GM23338 (cell line): ENCODE results near the gene DYNLT2B. TPM values are rescaled to one million over a fixed set of nuclear protein-coding genes. Genes with fewer than 3 reads are reported as not detected.

Experiments used
- ATAC-seq: fragments of 200-7000 bp; cut with Tn5 transposase; 3 replicates; pipeline ENCODE4 v1.9.1; 2020
- DNase-seq: peaks from one replicate; pipeline ENCODE4 v3.0.0-alpha.2; 2015; ENCODE audit warnings: low spot score
- H2AFZ ChIP-seq: fragments of 200-600 bp; sonication (generic); 2 replicates; pipeline ENCODE4 v1.8.0; 2016; ENCODE audit warnings: antibody characterized with exemption, mild to moderate bottlenecking, moderate library complexity
- H3F3A ChIP-seq: fragments of 200-600 bp; sonication (generic); replicated peaks from 2 replicates; pipeline ENCODE4 v1.8.0; 2017; ENCODE audit warnings: antibody characterized with exemption, mixed run types, low read depth
- H3K27ac ChIP-seq: fragments of 200-600 bp; sonication (generic); 2 replicates; pipeline ENCODE4 v1.6.1; 2016; ENCODE audit warnings: low read depth
- H3K27me3 ChIP-seq: fragments of 200-600 bp; sonication (generic); 2 replicates; pipeline ENCODE4 v1.8.0; 2016; ENCODE audit warnings: mild to moderate bottlenecking, mixed run types, moderate library complexity; ENCODE audit not compliant: insufficient read depth
- H3K36me3 ChIP-seq: fragments of 200-600 bp; sonication (generic); 2 replicates; pipeline ENCODE4 v1.8.0; 2016; ENCODE audit warnings: mild to moderate bottlenecking; ENCODE audit not compliant: insufficient read depth
- H3K4me1 ChIP-seq: fragments of 200-600 bp; sonication (generic); 2 replicates; pipeline ENCODE4 v1.8.0; 2016; ENCODE audit warnings: mild to moderate bottlenecking, moderate library complexity; ENCODE audit not compliant: insufficient read depth
- H3K4me2 ChIP-seq: fragments of 200-600 bp; sonication (generic); 2 replicates; pipeline ENCODE4 v1.7.1; 2017; ENCODE audit warnings: mixed run types
- H3K4me3 ChIP-seq: fragments of 200-600 bp; sonication (generic); 2 replicates; pipeline ENCODE4 v1.6.1; 2016; ENCODE audit warnings: mixed run types
- H3K79me2 ChIP-seq: fragments of 200-600 bp; sonication (generic); replicated peaks from 2 replicates; pipeline ENCODE4 v1.8.0; 2017; ENCODE audit warnings: mild to moderate bottlenecking; ENCODE audit not compliant: insufficient read depth
- H3K9me2 ChIP-seq: fragments of 200-600 bp; sonication (generic); 2 replicates; pipeline ENCODE4 v1.8.0; 2017; ENCODE audit not compliant: insufficient read depth
- H4K20me1 ChIP-seq: fragments of 200-600 bp; sonication (generic); replicated peaks from 2 replicates; pipeline ENCODE4 v1.8.0; 2017; ENCODE audit warnings: mild to moderate bottlenecking; ENCODE audit not compliant: insufficient read depth
- H3K27ac Mint-ChIP-seq: 2 replicates; pipeline ENCODE4 v1.8.0; 2020; ENCODE audit warnings: inconsistent platforms, mild to moderate bottlenecking, moderate library complexity, mixed read lengths
- H3K27me3 Mint-ChIP-seq: 3 replicates; pipeline ENCODE4 v1.8.0; 2022; ENCODE audit warnings: low read depth, mild to moderate bottlenecking, moderate library complexity, mixed read lengths, inconsistent platforms; ENCODE audit not compliant: insufficient read depth, poor library complexity
- H3K36me3 Mint-ChIP-seq: 3 replicates; pipeline ENCODE4 v1.8.0; 2021; ENCODE audit warnings: low read depth, mild to moderate bottlenecking, inconsistent platforms, moderate library complexity, mixed read lengths
- H3K4me1 Mint-ChIP-seq: 3 replicates; pipeline ENCODE4 v1.8.0; 2020; ENCODE audit warnings: mild to moderate bottlenecking, inconsistent platforms, mixed read lengths
- H3K4me3 Mint-ChIP-seq: 3 replicates; pipeline ENCODE4 v1.8.0; 2021; ENCODE audit warnings: moderate library complexity, mild to moderate bottlenecking, inconsistent platforms, mixed read lengths
- H3K9me3 Mint-ChIP-seq: 3 replicates; pipeline ENCODE4 v1.8.0; 2020; ENCODE audit warnings: moderate library complexity, mild to moderate bottlenecking, inconsistent platforms, mixed read lengths
- EZH2phosphoT487 ChIP-seq: fragments of 200-600 bp; sonication (generic); IDR thresholded peaks from one replicate; pipeline ENCODE4 v1.8.1; 2018; ENCODE audit warnings: antibody characterized with exemption; ENCODE audit not compliant: unreplicated experiment
- NANOG ChIP-seq: IDR thresholded peaks from 2 replicates; pipeline ENCODE4 v1.6.1; 2016; ENCODE audit warnings: antibody characterized with exemption, borderline replicate concordance
- REST ChIP-seq: IDR thresholded peaks from one replicate; pipeline ENCODE4 v1.6.1; 2018; ENCODE audit warnings: antibody characterized with exemption; ENCODE audit not compliant: unreplicated experiment
- STAT1 ChIP-seq: IDR thresholded peaks from one replicate; pipeline ENCODE4 v1.6.1; 2016; ENCODE audit warnings: antibody characterized with exemption; ENCODE audit not compliant: unreplicated experiment
- ZNF114 ChIP-seq: fragments of 250-450 bp; sonication (Bioruptor Pico); IDR thresholded peaks from 2 replicates; pipeline ENCODE4 v1.5.0; 2020; ENCODE audit warnings: mild to moderate bottlenecking, moderate library complexity
- ZNF462 ChIP-seq: fragments of 250-450 bp; sonication (Bioruptor Pico); IDR thresholded peaks from 2 replicates; pipeline ENCODE4 v1.5.0; 2020; ENCODE audit warnings: mild to moderate bottlenecking, moderate library complexity
- polyA plus RNA-seq: library from polyadenylated mRNA; unstranded; fragments of >200 nt; fragmentation: Nextera tagmentation; extraction: Ambion mirVana; gene quantifications from 2 replicates; pipeline ENCODE4 v1.2.1, GENCODE V29; 2016
- total RNA-seq: library from RNA; depleted of rRNA; stranded (reverse); fragments of >200 nt; shearing (Covaris generic); gene quantifications from 2 replicates; pipeline ENCODE4 v1.2.3, GENCODE V29; 2014

Gene DYNLT2B
- total and polyA plus RNA-seq, 2 experiments from 2014 or later = 11.3 to 42.7 TPM

- TF ChIP-seq ZNF462 (CRISPR knock-in tag) (no peak), STAT1 (no peak), NANOG (no peak)
Observed at GRCh38 chr3:196275126-196275525, 42.9 kb downstream of the DYNLT2B start (continued).

- no peak for DNase-seq
- no peak overlapping the region for H3K4me2 ChIP-seq
Observed at GRCh38 chr3:196274585-196274984, 43.5 kb downstream of the DYNLT2B start.

More at GRCh38 chr3:196274585-196274984, 43.5 kb downstream of the DYNLT2B start:
- no peak overlapping the region for H3K27ac Mint-ChIP-seq
- Histone ChIP-seq H3K36me3 (peaks cover 6% of the 10 kb centered on the region; the same call in 1 of the 2 replicates), H3K27ac (no peak overlapping the region), H3K79me2 (peaks cover 38% of the 10 kb centered on the region), H4K20me1 (no peaks in the 10 kb centered on the region), H2AFZ (no peak overlapping the region), H3K27me3 (no peaks in the 10 kb centered on the region), H3K4me1 (0 out of 2 replicates have a peak, but pooled peaks cover 4% of the 10 kb centered on the region), H3F3A (no peaks in the 10 kb centered on the region), H3K9me2 (no peaks in the 10 kb centered on the region), H3K4me3 (no peak overlapping the region)
- no peak overlapping the region for H3K4me3 Mint-ChIP-seq
- H3K27me3 Mint-ChIP-seq = peaks cover 1% of the 10 kb centered on the region
- peaks cover 3% of the 10 kb centered on the region; the same call in 2 of the 3 replicates for H3K4me1 Mint-ChIP-seq
- peaks cover 49% of the 10 kb centered on the region for H3K36me3 Mint-ChIP-seq
- peaks cover 27% of the 10 kb centered on the region for H3K9me3 Mint-ChIP-seq
- no peak for ATAC-seq
- TF ChIP-seq REST = no peak
- TF ChIP-seq EZH2phosphoT487 = no peak
- no peak for TF ChIP-seq ZNF114
